Stimulated activated CD8-positive, alpha-beta memory T cell treated with anti-CD3 and anti-CD28 coated beads, Interleukin-15, amount 100 ng/mL, for 24 hours (primary cell): ENCODE results near the gene CFAP157.

ENCODE experiments used
- DNase-seq: peaks from one replicate; pipeline ENCODE4 v3.0.0-alpha.2; 2020; ENCODE audit warnings: low read depth

CFAP157 gene

DNA sequence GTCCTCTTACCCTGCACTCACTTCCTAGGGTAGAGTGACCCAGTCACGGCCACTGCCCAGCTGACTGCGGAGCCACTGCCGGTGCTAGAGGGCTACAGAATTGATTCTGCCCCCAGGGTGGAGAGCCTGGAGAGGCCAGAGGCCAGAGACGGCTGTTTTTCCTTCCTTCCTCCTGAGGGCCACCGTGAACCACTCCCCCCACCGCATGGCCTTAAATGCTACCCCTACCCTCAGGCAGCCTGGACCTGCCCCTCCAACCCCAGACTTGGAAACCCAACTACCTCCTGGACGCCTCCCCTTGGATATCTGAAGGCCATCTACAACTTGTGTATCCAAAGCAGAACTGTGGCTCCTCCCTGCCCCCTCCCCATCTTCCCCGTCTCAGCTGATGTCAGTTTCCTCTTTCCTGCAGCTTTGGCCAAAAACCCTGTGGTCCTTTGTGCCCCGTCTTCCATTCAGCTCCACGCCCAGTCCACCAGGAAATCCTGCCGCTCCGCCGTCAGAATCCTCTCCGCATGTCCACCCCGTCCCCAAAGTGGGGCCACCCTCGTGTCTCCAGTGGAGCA is 55.4 kb downstream of the CFAP157 start:
- DNase-seq: no peak

DNA sequence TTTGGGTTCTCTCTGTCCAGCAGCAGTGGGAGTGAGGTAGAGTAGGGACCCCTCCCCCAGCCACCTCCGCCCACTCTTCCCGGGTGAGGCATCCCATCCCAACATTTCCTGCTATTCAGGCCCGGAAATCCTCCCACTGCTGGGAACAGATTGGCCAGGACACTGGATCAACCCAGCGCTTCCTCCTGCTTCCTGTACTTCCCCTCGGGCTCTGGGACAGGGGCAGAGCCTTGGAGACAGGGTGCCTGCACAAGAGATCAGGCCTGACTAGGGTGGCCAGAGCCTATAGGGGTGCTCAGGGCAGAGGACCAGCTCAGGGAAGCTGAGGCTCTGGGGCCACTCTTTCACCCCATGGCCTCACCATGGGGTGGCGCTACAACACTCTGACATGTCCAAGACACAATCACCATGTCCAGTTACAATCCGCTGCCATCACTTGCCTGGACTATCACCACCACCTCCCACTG is 57.2 kb downstream of the CFAP157 start:
- DNase-seq: no peak

DNA sequence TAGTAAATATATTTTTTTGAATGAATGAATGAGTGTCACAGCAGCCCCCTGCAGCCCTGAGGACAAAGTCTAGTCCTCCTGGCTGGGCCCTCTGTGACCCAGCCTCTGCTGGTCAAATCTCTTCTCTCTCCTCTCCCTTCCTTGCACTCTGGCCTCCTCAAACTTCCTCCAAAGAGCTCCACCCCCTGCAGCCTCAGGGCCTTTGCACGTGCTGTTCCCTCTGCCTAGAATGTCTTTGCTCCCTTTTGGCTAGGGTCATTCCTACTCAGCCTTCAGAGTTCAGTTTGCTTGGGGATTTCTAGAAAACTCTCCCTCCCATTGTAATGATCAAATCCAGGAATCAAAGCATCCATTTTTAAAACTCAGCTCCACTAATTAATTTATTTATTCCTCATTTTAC is 58.6 kb downstream of the CFAP157 start:
- no peak for DNase-seq
